A673 (cell line): ENCODE data around the gene PDE8A. TPM values are rescaled to one million over a fixed set of nuclear protein-coding genes. Genes with fewer than 3 reads are reported as not detected.

Experiments used
- BruUV-seq: library from RNA; stranded (reverse); fragments of 400-500 nt; replicated peaks from 2 replicates; lab custom pipeline; 2021; lab: Mats Ljungman, UMichigan
- CTCF ChIA-PET: fragments of 300-600 bp; sonication (Branson Sonifier 250); formaldehyde crosslinking; loops from one replicate; lab custom pipeline; 2022; ENCODE audit warnings: antibody characterized with exemption; lab: Charles Lee
- POLR2A ChIA-PET: fragments of 300-600 bp; sonication (Branson Sonifier 250); formaldehyde crosslinking; loops from one replicate; lab custom pipeline; 2022; ENCODE audit warnings: antibody characterized with exemption; ENCODE audit not compliant: low non-redundant PET; lab: Charles Lee
- DNase-seq: peaks from one replicate; pipeline ENCODE4 v3.0.0-alpha.2; 2015; ENCODE audit warnings: low spot score
- H3K27ac ChIP-seq: fragments of 200-600 bp; sonication (generic); 2 replicates; pipeline ENCODE4 v1.5.1; 2016; ENCODE audit warnings: mixed run types, low read depth, mild to moderate bottlenecking, mixed read lengths, antibody characterized with exemption, low read length; ENCODE audit not compliant: poor library complexity, severe bottlenecking
- H3K27me3 ChIP-seq: fragments of 200-600 bp; sonication (generic); replicated peaks from 2 replicates; pipeline ENCODE4 v1.6.1; 2017; ENCODE audit warnings: mixed run types, low read depth, mild to moderate bottlenecking, mixed read lengths, antibody characterized with exemption, low read length; ENCODE audit not compliant: insufficient read depth, poor library complexity
- H3K36me3 ChIP-seq: fragments of 200-600 bp; sonication (generic); 2 replicates; pipeline ENCODE4 v1.6.1; 2016; ENCODE audit warnings: mixed run types, mild to moderate bottlenecking, mixed read lengths, antibody characterized with exemption, low read length; ENCODE audit not compliant: insufficient read depth, poor library complexity, severe bottlenecking
- H3K4me1 ChIP-seq: fragments of 200-600 bp; sonication (generic); 2 replicates; pipeline ENCODE4 v1.6.1; 2017; ENCODE audit warnings: mixed run types, mild to moderate bottlenecking, mixed read lengths, antibody characterized with exemption, low read length; ENCODE audit not compliant: insufficient read depth, poor library complexity, severe bottlenecking
- H3K4me3 ChIP-seq: fragments of 200-600 bp; sonication (generic); 2 replicates; pipeline ENCODE4 v1.5.1; 2016; ENCODE audit warnings: low read depth, mixed run types, mild to moderate bottlenecking, mixed read lengths, low read length; ENCODE audit not compliant: poor library complexity, severe bottlenecking
- H3K9me3 ChIP-seq: fragments of 200-600 bp; sonication (generic); 2 replicates; pipeline ENCODE4 v1.6.1; 2016; ENCODE audit warnings: mixed run types, low read depth, mild to moderate bottlenecking, mixed read lengths, antibody characterized with exemption, low read length; ENCODE audit not compliant: poor library complexity, severe bottlenecking
- EZH2 ChIP-seq: fragments of 200-600 bp; sonication (generic); IDR thresholded peaks from 2 replicates; pipeline ENCODE4 v1.6.1; 2017; ENCODE audit warnings: borderline replicate concordance, low read depth, mild to moderate bottlenecking, mixed read lengths, antibody characterized with exemption, low read length; ENCODE audit not compliant: poor library complexity, severe bottlenecking
- intact Hi-C: fragments of 100-400 bp; cut with micrococcal nuclease; formaldehyde crosslinking; loops from one replicate; pipeline ENCODE4 v1.10.0; 2022; ENCODE audit not compliant: unreplicated experiment
- total RNA-seq: library from RNA; stranded (reverse); gene quantifications from 2 replicates; pipeline ENCODE4 v1.2.3, GENCODE V29; 2021
- TF ChIP-seq, protein P1 (sequence below): fragments of 300-800, 200-600 bp; sonication (generic); conservative IDR thresholded peaks from 2 replicates; pipeline ENCODE4 v1.5.1; 2017; ENCODE audit warnings: low read depth, mild to moderate bottlenecking, antibody characterized with exemption, low read length, moderate library complexity, mixed read lengths

Gene PDE8A
- total RNA-seq, 1 experiment from 2014 or later = 80.7 TPM

DNA sequence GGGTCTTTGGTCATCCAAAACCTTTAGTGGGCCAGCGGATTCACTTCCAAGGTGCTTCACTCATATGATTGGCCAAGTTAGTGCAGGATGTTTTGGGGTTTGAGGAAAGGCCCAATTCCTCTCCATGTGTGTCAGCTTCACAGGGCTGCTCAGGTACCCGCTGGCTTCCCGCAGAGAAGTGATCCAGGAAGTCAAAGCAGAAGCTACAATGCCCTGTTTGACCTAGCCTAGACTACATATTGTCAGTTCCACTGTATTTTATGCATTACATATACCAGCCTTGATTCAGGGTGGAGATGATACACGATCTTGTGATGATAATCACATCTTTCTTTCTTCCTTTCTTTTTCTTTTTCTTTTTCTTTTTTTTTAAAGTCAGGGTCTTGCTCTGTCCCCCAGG lies 32.1 kb downstream of the PDE8A start:
- Histone ChIP-seq H3K9me3 (no peaks in the 10 kb centered on the region), H3K36me3 (no peaks in the 10 kb centered on the region), H3K27ac (no peak overlapping the region), H3K27me3 (no peaks in the 10 kb centered on the region), H3K4me3 (no peak overlapping the region), H3K4me1 (peaks cover 21% of the 10 kb centered on the region)
- TF ChIP-seq, protein P1, sequence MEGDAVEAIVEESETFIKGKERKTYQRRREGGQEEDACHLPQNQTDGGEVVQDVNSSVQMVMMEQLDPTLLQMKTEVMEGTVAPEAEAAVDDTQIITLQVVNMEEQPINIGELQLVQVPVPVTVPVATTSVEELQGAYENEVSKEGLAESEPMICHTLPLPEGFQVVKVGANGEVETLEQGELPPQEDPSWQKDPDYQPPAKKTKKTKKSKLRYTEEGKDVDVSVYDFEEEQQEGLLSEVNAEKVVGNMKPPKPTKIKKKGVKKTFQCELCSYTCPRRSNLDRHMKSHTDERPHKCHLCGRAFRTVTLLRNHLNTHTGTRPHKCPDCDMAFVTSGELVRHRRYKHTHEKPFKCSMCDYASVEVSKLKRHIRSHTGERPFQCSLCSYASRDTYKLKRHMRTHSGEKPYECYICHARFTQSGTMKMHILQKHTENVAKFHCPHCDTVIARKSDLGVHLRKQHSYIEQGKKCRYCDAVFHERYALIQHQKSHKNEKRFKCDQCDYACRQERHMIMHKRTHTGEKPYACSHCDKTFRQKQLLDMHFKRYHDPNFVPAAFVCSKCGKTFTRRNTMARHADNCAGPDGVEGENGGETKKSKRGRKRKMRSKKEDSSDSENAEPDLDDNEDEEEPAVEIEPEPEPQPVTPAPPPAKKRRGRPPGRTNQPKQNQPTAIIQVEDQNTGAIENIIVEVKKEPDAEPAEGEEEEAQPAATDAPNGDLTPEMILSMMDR = no peak
- TF ChIP-seq EZH2 = no peak
- DNase-seq = no peak
- ChIA-PET POLR2A (no interaction called here), CTCF (no interaction called here)
- no TSS peak for BruUV-seq
- intact Hi-C loops = no loop called here

DNA sequence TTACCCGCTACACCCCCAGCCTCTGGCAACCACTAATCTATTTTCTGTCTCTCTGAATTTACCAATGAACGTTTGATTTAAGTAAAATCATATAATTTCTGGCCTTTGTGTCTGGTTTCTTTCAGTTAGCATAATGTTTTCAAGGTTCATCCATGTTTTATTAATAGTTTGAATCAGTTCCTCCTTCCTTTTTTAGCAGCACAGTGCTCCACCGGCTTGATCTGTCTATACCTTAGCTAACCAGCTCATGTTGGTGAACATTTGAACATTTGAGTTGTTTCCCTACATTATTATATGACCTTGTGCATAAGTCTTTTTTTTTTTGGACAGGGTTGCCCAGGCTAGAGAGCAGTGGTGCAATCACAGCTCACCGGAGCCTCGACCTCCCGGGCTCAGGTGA lies 33.3 kb downstream of the PDE8A start:
- ChIA-PET CTCF (no interaction called here), POLR2A (no interaction called here)
- H3K4me1 ChIP-seq = peaks cover 12% of the 10 kb centered on the region
- BruUV-seq = no TSS peak
- DNase-seq = no peak
- intact Hi-C loops = no loop called here
- H3K9me3 ChIP-seq = no peaks in the 10 kb centered on the region
- no peak overlapping the region for H3K27ac ChIP-seq
- H3K4me3 ChIP-seq = no peak overlapping the region
- no peaks in the 10 kb centered on the region for H3K27me3 ChIP-seq
- no peaks in the 10 kb centered on the region for H3K36me3 ChIP-seq
- TF ChIP-seq EZH2 = no peak
- TF ChIP-seq, protein P1 = no peak

GRCh38 chr15:85016275-85016674 lies 34.6 kb downstream of the PDE8A start:
- TF ChIP-seq EZH2 = no peak
- TF ChIP-seq, protein P1 = no peak
- Histone ChIP-seq H3K36me3 (no peaks in the 10 kb centered on the region), H3K27me3 (no peaks in the 10 kb centered on the region), H3K4me3 (no peak overlapping the region), H3K27ac (no peak overlapping the region), H3K4me1 (no peaks in the 10 kb centered on the region), H3K9me3 (no peaks in the 10 kb centered on the region)
- no TSS peak for BruUV-seq
- POLR2A ChIA-PET = no interaction called here
- CTCF ChIA-PET = no interaction called here
- intact Hi-C loops = no loop called here
- no peak for DNase-seq
